Measurements from ENCODE around the gene MAPK10.

MAPK10 gene

DNA sequence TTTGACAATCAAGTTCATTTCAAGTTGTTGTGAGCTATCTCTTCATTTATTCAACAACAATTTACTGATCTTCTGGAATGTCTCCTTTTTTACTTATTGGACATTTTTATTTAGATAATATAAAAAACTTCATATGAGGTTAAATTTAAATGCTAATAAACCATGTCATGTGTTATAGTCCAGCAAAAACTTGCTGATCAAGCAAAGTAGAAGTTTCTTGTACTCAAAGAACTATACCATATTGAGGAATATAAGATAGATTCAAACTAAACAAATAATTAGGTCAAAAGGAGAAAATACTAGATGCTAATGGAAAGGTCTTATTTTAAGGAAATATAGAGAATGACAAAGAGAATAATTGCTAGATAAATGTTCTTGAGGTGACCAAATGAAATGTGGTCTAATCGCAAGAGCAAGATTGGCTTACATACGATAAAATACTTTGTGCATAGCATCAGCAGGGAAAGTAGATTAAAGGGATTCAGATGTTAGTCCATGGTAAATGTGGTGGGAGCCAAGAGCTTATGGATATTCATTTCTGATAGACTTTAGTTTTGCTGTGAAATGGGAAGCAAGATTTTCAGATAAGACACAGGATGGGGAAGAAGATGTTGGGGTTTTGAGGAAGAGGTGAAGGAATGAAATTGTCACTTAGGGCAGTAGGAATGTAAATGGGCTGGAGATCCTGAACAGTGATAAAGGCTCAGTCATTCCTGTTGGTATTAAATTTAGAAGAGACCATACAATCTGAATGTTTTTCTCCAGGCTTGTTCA, 229.5 kb downstream of the MAPK10 start:
- Histone ChIP-seq H3K27ac (ENCODE audit: extremely low read depth, low read depth, low read length) (no peak overlapping the region), H3K4me3 (ENCODE audit: low read depth, low read length) (no peak overlapping the region), H3K4me1 (ENCODE audit: control insufficient read depth, insufficient read depth, low read length) (no peaks in the 10 kb centered on the region), H3K36me3 (ENCODE audit: control insufficient read depth in 2 of 2, insufficient read depth in 1 of 2, low read length in 2 of 2) (no peaks in the 10 kb centered on the region), H3K9me3 (ENCODE audit: control insufficient read depth, insufficient read depth, low read depth, low read length) (no peaks in the 10 kb centered on the region)
- no peak for TF ChIP-seq ZNF354C (tag by site-specific recombination; IDR thresholded peaks at IDR 0.05; ENCODE audit: borderline replicate concordance, low read depth)
- TF ChIP-seq, protein P1, sequence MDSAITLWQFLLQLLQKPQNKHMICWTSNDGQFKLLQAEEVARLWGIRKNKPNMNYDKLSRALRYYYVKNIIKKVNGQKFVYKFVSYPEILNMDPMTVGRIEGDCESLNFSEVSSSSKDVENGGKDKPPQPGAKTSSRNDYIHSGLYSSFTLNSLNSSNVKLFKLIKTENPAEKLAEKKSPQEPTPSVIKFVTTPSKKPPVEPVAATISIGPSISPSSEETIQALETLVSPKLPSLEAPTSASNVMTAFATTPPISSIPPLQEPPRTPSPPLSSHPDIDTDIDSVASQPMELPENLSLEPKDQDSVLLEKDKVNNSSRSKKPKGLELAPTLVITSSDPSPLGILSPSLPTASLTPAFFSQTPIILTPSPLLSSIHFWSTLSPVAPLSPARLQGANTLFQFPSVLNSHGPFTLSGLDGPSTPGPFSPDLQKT (IDR thresholded peaks at IDR 0.05; ENCODE audit: borderline replicate concordance, low read depth, low read length) = no peak
- TF ChIP-seq, protein P2, sequence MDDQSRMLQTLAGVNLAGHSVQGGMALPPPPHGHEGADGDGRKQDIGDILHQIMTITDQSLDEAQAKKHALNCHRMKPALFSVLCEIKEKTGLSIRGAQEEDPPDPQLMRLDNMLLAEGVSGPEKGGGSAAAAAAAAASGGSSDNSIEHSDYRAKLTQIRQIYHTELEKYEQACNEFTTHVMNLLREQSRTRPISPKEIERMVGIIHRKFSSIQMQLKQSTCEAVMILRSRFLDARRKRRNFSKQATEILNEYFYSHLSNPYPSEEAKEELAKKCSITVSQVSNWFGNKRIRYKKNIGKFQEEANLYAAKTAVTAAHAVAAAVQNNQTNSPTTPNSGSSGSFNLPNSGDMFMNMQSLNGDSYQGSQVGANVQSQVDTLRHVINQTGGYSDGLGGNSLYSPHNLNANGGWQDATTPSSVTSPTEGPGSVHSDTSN (CRISPR knock-in tag; IDR thresholded peaks at IDR 0.05) = no peak
- no peak for TF ChIP-seq ZNF707 (tag by site-specific recombination; IDR thresholded peaks at IDR 0.05)
- no peak for TF ChIP-seq GFI1B (tag by site-specific recombination; IDR thresholded peaks at IDR 0.05)
- no peak for TF ChIP-seq ZNF658 (tag by site-specific recombination; IDR thresholded peaks at IDR 0.05)
- no peak for TF ChIP-seq KLF9 (tag by site-specific recombination; IDR thresholded peaks at IDR 0.05; ENCODE audit: low read depth)
- TF ChIP-seq, protein P3, sequence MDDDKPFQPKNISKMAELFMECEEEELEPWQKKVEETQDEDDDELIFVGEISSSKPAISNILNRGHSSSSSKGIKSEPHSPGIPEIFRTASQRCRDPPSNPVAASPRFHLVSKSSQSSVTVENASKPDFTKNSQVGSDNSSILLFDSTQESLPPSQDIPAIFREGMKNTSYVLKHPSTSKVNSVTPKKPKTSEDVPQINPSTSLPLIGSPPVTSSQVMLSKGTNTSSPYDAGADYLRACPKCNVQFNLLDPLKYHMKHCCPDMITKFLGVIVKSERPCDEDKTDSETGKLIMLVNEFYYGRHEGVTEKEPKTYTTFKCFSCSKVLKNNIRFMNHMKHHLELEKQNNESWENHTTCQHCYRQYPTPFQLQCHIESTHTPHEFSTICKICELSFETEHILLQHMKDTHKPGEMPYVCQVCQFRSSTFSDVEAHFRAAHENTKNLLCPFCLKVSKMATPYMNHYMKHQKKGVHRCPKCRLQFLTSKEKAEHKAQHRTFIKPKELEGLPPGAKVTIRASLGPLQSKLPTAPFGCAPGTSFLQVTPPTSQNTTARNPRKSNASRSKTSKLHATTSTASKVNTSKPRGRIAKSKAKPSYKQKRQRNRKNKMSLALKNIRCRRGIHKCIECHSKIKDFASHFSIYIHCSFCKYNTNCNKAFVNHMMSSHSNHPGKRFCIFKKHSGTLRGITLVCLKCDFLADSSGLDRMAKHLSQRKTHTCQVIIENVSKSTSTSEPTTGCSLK (tag by site-specific recombination; IDR thresholded peaks at IDR 0.05) = no peak
- TF ChIP-seq GLI4 (tag by site-specific recombination; IDR thresholded peaks at IDR 0.05) = no peak
- TF ChIP-seq, protein P4, sequence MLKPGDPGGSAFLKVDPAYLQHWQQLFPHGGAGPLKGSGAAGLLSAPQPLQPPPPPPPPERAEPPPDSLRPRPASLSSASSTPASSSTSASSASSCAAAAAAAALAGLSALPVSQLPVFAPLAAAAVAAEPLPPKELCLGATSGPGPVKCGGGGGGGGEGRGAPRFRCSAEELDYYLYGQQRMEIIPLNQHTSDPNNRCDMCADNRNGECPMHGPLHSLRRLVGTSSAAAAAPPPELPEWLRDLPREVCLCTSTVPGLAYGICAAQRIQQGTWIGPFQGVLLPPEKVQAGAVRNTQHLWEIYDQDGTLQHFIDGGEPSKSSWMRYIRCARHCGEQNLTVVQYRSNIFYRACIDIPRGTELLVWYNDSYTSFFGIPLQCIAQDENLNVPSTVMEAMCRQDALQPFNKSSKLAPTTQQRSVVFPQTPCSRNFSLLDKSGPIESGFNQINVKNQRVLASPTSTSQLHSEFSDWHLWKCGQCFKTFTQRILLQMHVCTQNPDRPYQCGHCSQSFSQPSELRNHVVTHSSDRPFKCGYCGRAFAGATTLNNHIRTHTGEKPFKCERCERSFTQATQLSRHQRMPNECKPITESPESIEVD (tag by site-specific recombination; IDR thresholded peaks at IDR 0.05) = no peak
- no peak for TF ChIP-seq ZNF132 (tag by site-specific recombination; IDR thresholded peaks at IDR 0.05; ENCODE audit: borderline replicate concordance)
- no peak for TF ChIP-seq SCRT2 (tag by site-specific recombination; IDR thresholded peaks at IDR 0.05)
- ChIA-PET CTCF (interaction anchor here (0.6 to 0.7 kb wide), 2 partner anchors 10 to 322 kb away, joined by 3 to 4 read pairs; no protein-coding TSS in a partner anchor), POLR2A (no interaction called here)

DNA sequence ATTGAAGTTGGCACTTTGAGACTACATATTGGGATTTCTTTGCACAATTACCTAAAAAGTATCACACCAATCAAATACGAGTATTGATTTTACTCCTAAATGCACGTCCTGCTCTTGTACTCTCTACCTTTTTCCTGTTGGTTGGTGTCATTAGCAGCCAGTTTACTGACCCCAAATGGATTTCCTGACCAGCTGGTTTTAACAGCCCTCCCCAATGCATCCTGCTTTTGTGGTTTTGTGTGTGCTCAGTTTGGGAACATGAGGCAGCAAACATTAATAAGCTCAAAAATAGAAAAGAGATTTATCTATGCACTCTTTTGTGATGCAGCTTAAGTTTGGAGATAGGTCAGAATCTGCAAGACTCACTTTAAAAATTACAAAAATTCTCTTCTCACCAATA, 230.3 kb downstream of the MAPK10 start:
- no peaks in the 10 kb centered on the region for H3K36me3 ChIP-seq (ENCODE audit: control insufficient read depth in 2 of 2, insufficient read depth in 1 of 2, low read length in 2 of 2)
- no peak overlapping the region for H3K27ac ChIP-seq (ENCODE audit: extremely low read depth, low read depth, low read length)
- ChIA-PET CTCF (no interaction called here), POLR2A (no interaction called here)
- no peaks in the 10 kb centered on the region for H3K9me3 ChIP-seq (ENCODE audit: control insufficient read depth, insufficient read depth, low read depth, low read length)
- H3K4me1 ChIP-seq (ENCODE audit: control insufficient read depth, insufficient read depth, low read length) = no peaks in the 10 kb centered on the region
- H3K4me3 ChIP-seq (ENCODE audit: low read depth, low read length) = no peak overlapping the region
- TF ChIP-seq, protein P5, sequence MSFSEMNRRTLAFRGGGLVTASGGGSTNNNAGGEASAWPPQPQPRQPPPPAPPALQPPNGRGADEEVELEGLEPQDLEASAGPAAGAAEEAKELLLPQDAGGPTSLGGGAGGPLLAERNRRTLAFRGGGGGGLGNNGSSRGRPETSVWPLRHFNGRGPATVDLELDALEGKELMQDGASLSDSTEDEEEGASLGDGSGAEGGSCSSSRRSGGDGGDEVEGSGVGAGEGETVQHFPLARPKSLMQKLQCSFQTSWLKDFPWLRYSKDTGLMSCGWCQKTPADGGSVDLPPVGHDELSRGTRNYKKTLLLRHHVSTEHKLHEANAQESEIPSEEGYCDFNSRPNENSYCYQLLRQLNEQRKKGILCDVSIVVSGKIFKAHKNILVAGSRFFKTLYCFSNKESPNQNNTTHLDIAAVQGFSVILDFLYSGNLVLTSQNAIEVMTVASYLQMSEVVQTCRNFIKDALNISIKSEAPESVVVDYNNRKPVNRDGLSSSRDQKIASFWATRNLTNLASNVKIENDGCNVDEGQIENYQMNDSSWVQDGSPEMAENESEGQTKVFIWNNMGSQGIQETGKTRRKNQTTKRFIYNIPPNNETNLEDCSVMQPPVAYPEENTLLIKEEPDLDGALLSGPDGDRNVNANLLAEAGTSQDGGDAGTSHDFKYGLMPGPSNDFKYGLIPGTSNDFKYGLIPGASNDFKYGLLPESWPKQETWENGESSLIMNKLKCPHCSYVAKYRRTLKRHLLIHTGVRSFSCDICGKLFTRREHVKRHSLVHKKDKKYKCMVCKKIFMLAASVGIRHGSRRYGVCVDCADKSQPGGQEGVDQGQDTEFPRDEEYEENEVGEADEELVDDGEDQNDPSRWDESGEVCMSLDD (tag by site-specific recombination; IDR thresholded peaks at IDR 0.05) = no peak
- TF ChIP-seq, protein P6, sequence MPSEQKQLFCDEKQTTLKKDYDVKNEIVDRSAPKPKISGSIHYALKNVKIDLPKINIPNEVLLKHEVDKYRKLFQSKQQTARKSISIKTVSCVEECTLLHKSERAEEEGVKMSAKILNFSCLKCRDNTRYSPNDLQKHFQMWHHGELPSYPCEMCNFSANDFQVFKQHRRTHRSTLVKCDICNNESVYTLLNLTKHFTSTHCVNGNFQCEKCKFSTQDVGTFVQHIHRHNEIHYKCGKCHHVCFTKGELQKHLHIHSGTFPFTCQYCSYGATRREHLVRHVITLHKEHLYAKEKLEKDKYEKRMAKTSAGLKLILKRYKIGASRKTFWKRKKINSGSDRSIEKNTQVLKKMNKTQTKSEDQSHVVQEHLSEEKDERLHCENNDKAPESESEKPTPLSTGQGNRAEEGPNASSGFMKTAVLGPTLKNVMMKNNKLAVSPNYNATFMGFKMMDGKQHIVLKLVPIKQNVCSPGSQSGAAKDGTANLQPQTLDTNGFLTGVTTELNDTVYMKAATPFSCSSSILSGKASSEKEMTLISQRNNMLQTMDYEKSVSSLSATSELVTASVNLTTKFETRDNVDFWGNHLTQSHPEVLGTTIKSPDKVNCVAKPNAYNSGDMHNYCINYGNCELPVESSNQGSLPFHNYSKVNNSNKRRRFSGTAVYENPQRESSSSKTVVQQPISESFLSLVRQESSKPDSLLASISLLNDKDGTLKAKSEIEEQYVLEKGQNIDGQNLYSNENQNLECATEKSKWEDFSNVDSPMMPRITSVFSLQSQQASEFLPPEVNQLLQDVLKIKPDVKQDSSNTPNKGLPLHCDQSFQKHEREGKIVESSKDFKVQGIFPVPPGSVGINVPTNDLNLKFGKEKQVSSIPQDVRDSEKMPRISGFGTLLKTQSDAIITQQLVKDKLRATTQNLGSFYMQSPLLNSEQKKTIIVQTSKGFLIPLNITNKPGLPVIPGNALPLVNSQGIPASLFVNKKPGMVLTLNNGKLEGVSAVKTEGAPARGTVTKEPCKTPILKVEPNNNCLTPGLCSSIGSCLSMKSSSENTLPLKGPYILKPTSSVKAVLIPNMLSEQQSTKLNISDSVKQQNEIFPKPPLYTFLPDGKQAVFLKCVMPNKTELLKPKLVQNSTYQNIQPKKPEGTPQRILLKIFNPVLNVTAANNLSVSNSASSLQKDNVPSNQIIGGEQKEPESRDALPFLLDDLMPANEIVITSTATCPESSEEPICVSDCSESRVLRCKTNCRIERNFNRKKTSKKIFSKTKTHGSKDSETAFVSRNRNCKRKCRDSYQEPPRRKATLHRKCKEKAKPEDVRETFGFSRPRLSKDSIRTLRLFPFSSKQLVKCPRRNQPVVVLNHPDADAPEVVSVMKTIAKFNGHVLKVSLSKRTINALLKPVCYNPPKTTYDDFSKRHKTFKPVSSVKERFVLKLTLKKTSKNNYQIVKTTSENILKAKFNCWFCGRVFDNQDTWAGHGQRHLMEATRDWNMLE (tag by site-specific recombination; conservative IDR thresholded peaks at IDR 0.05; ENCODE audit: low read depth) = no peak
- TF ChIP-seq ZNF747 (tag by site-specific recombination; IDR thresholded peaks at IDR 0.05) = no peak
- no peak for TF ChIP-seq ZNF174 (tag by site-specific recombination; IDR thresholded peaks at IDR 0.05)
- TF ChIP-seq ZNF354C (tag by site-specific recombination; IDR thresholded peaks at IDR 0.05; ENCODE audit: borderline replicate concordance, low read depth) = no peak
- no peak for TF ChIP-seq ZNF48 (tag by site-specific recombination; IDR thresholded peaks at IDR 0.05)
- TF ChIP-seq ZNF626 (tag by site-specific recombination; IDR thresholded peaks at IDR 0.05) = no peak
- TF ChIP-seq ZNF10 (tag by site-specific recombination; IDR thresholded peaks at IDR 0.05) = no peak
- TF ChIP-seq ZNF433 (tag by site-specific recombination; IDR thresholded peaks at IDR 0.05; ENCODE audit: low read depth) = no peak

All from HEK293 (cell line).